Activated CD8-positive, alpha-beta T cell treated with anti-CD3 and anti-CD28 coated beads for 36 hours (primary cell): Measurements from ENCODE around the gene PTPRG. TPM values are rescaled to one million over a fixed set of nuclear protein-coding genes. Genes with fewer than 3 reads are reported as not detected.

ENCODE experiments used
- ATAC-seq: fragments of 200-7000 bp; cut with Tn5 transposase; one replicate; pipeline ENCODE4 v1.10.0; 2021; ENCODE audit warnings: mild to moderate bottlenecking, moderate library complexity
- CTCF ChIA-PET: fragments of 350-600 bp; sonication (Branson Sonifier 250); formaldehyde crosslinking; loops from one replicate; lab custom pipeline; 2021; ENCODE audit warnings: antibody characterized with exemption; lab: Charles Lee
- POLR2A ChIA-PET: fragments of 350-600 bp; sonication (Branson Sonifier 250); formaldehyde crosslinking; loops from one replicate; lab custom pipeline; 2021; ENCODE audit warnings: antibody characterized with exemption; lab: Charles Lee
- DNase-seq: peaks from one replicate; pipeline ENCODE4 v3.0.0-alpha.2; 2020
- H3K27ac Mint-ChIP-seq: one replicate; pipeline ENCODE4 v1.8.0; 2021; ENCODE audit warnings: mild to moderate bottlenecking, mixed read lengths
- H3K27me3 Mint-ChIP-seq: one replicate; pipeline ENCODE4 v1.8.0; 2021; ENCODE audit warnings: mixed read lengths
- H3K36me3 Mint-ChIP-seq: one replicate; pipeline ENCODE4 v1.8.0; 2021; ENCODE audit warnings: low read depth, mixed read lengths
- H3K4me1 Mint-ChIP-seq: one replicate; pipeline ENCODE4 v1.8.0; 2021; ENCODE audit warnings: low read depth, mixed read lengths
- H3K4me3 Mint-ChIP-seq: one replicate; pipeline ENCODE4 v1.8.0; 2021; ENCODE audit warnings: mild to moderate bottlenecking, moderate library complexity, mixed read lengths
- H3K9me3 Mint-ChIP-seq: one replicate; pipeline ENCODE4 v1.8.0; 2021; ENCODE audit warnings: mixed read lengths
- intact Hi-C: fragments of 100-400 bp; cut with micrococcal nuclease; formaldehyde crosslinking; loops from one replicate; pipeline ENCODE4 v1.10.0; 2022
- total RNA-seq, 2 experiments: library from RNA; stranded (reverse); gene quantifications; one replicate each; pipeline ENCODE4 v1.2.3, GENCODE V29; 2021
- TF ChIP-seq, protein P1 (sequence below): fragments of 200-600 bp; IDR thresholded peaks from one replicate; pipeline ENCODE4 v1.8.0; 2022; ENCODE audit warnings: antibody characterized with exemption, mild to moderate bottlenecking

PTPRG gene
- total RNA-seq, 2 experiments from 2014 or later: not detected

DNA sequence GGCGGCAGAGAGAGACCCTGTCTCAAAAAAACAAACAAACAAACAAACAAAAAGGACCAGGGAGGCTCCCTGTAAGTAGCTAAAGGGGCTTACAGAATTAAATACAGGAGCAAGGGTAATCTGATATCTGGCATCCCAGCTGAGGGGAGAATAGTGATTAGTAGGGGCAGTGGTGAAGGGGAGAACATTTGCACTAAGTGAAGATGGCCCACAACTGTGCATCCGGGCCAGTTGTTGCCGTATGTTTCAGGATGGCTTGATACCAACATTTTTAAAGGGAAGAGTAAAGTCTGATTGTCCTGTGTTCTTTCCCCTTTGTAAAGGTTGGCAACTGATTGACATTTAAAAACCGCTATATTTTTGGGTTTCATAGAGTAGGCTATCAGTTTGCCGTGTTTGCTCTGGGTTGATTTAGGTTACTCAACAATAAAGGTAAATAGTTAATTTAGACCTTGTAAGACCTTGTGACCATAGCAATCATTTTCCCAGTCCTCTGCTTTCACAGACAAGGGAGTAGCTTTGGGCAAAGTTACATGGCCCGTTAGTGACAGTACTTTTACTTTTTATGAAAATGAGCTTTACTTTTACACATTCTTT lies 167.8 kb downstream of the PTPRG start:
- intact Hi-C loops: no loop called here
- H3K9me3 Mint-ChIP-seq: no peaks in the 10 kb centered on the region
- no peaks in the 10 kb centered on the region for H3K36me3 Mint-ChIP-seq
- no peak for ATAC-seq
- peaks cover 2% of the 10 kb centered on the region for H3K27me3 Mint-ChIP-seq
- no peak for DNase-seq
- no peak overlapping the region for H3K4me3 Mint-ChIP-seq
- H3K4me1 Mint-ChIP-seq: no peaks in the 10 kb centered on the region
- H3K27ac Mint-ChIP-seq: no peak overlapping the region
- ChIA-PET CTCF (no interaction called here), POLR2A (no interaction called here)
- TF ChIP-seq, protein P1, sequence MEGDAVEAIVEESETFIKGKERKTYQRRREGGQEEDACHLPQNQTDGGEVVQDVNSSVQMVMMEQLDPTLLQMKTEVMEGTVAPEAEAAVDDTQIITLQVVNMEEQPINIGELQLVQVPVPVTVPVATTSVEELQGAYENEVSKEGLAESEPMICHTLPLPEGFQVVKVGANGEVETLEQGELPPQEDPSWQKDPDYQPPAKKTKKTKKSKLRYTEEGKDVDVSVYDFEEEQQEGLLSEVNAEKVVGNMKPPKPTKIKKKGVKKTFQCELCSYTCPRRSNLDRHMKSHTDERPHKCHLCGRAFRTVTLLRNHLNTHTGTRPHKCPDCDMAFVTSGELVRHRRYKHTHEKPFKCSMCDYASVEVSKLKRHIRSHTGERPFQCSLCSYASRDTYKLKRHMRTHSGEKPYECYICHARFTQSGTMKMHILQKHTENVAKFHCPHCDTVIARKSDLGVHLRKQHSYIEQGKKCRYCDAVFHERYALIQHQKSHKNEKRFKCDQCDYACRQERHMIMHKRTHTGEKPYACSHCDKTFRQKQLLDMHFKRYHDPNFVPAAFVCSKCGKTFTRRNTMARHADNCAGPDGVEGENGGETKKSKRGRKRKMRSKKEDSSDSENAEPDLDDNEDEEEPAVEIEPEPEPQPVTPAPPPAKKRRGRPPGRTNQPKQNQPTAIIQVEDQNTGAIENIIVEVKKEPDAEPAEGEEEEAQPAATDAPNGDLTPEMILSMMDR: no peak

DNA sequence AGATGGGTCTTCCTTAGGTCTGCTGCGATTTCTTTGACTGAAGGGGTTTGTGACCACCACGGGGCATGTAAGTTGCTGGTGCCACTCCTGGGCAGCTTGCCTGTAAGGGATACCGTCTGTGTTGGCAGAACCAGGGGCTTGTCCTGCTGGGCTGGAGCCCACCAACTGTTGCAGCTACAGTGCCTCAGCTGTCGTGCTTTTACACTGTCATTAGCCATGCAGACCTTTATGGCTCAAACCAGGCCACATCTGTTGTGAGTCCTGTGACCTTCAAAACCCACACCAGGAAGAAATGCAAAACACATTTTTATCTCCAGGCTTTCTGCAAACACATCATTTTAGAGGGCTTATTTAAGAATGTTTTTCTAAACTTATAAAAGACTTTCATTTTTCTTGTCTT lies 168.7 kb downstream of the PTPRG start:
- peaks cover 2% of the 10 kb centered on the region for H3K27me3 Mint-ChIP-seq
- H3K4me3 Mint-ChIP-seq: no peak overlapping the region
- H3K36me3 Mint-ChIP-seq: no peaks in the 10 kb centered on the region
- TF ChIP-seq, protein P1: no peak
- no peak for DNase-seq
- ChIA-PET CTCF (no interaction called here), POLR2A (no interaction called here)
- intact Hi-C loops: no loop called here
- H3K4me1 Mint-ChIP-seq: no peaks in the 10 kb centered on the region
- no peaks in the 10 kb centered on the region for H3K9me3 Mint-ChIP-seq
- ATAC-seq: no peak
- no peak overlapping the region for H3K27ac Mint-ChIP-seq

DNA sequence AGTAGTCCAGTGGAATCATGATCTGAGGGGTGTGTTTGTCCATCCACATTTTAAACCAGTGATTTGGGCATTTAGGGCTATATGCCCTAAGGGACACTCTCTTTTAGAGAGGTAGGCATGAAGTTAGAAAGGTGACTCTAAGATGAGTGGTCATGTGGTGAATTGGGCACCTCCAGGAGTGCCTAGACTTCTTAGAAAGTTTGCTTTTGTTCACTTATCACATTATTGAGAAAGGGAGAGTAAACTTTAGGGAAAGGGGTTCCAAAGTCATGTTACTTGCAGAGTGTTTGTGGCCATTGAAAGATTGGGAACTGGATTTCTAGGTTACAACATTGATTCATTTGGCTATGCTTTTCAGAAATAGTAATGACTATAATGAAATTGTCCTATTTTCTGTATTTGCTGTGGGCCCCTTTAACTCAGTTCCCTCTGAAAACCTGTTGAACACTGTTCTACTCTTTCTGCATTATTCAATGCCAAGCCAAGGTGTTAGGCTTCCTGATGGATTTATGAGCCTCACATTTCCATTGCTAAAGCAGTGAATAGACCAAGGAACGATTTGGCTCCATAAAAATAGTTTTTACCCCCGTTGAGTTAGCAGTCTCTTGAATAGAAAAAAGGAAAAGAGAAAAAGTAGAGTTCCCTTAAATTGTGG lies 169.3 kb downstream of the PTPRG start:
- intact Hi-C loops: no loop called here
- CTCF ChIA-PET: interaction anchor here (0.6 kb wide), 1 partner anchor 144 kb away, joined by 4 read pairs; no protein-coding TSS in a partner anchor
- H3K36me3 Mint-ChIP-seq: no peaks in the 10 kb centered on the region
- H3K4me1 Mint-ChIP-seq: no peaks in the 10 kb centered on the region
- no peaks in the 10 kb centered on the region for H3K27me3 Mint-ChIP-seq
- POLR2A ChIA-PET: no interaction called here
- H3K27ac Mint-ChIP-seq: no peak overlapping the region
- no peaks in the 10 kb centered on the region for H3K9me3 Mint-ChIP-seq
- ATAC-seq: no peak
- no peak for DNase-seq
- TF ChIP-seq, protein P1: no peak
- no peak overlapping the region for H3K4me3 Mint-ChIP-seq

DNA sequence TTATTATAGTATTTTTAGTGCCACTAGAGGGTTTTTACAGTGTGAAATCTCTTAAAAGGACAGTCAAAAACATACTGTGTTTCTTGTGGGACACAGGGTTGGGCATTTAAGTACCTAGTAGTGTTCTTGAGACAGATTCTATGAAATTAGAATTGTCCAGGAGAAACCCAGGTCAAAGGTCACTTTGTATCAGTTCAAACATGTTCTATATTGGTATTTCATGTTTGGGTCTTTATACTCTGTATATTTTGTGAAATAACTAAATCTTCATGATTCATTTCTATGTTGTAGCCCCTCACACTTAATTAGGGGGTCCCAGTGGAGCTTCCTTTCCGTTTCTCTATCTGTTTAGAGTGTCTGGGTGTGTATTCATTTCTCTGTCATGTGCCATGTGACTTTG lies 171.6 kb downstream of the PTPRG start:
- ChIA-PET POLR2A (no interaction called here), CTCF (no interaction called here)
- intact Hi-C loops: no loop called here
- TF ChIP-seq, protein P1: no peak
- ATAC-seq (no peak), DNase-seq (no peak)
- Mint-ChIP-seq H3K27ac (no peak overlapping the region), H3K4me1 (no peaks in the 10 kb centered on the region), H3K9me3 (no peaks in the 10 kb centered on the region), H3K36me3 (no peaks in the 10 kb centered on the region), H3K4me3 (no peak overlapping the region), H3K27me3 (no peaks in the 10 kb centered on the region)

DNA sequence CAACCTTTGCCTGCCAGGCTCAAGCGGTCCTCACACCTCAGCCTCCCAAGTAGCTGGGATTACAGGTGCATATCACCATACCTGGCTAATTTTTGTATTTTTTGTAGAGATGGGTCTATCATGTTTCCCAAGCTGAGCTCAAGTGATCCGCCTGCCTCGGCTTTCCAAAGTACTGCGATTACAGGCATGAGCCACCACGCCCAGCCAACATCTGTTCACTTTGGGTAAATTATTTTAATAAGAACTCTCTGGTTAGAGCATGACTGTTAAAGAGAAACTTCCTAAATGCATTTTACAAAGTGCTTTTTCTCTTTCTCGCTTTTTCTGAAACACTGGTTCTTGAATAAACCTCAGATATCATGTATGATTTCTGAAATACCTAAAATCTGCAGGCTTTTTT lies 172.5 kb downstream of the PTPRG start:
- TF ChIP-seq, protein P1: no peak
- Mint-ChIP-seq H3K27me3 (no peaks in the 10 kb centered on the region), H3K27ac (no peak overlapping the region), H3K9me3 (no peaks in the 10 kb centered on the region), H3K4me1 (no peaks in the 10 kb centered on the region), H3K4me3 (no peak overlapping the region), H3K36me3 (no peaks in the 10 kb centered on the region)
- no peak for DNase-seq
- CTCF ChIA-PET: no interaction called here
- POLR2A ChIA-PET: no interaction called here
- no peak for ATAC-seq
- intact Hi-C loops: no loop called here
